Lower leg skin (tissue), 4 donors: Measurements from ENCODE around the gene ATP6AP1. TPM values are rescaled to one million over a fixed set of nuclear protein-coding genes. Genes with fewer than 3 reads are reported as not detected.

Experiments used
- DNase-seq, 2 donors: peaks; one replicate each; pipeline ENCODE4 v3.0.0-alpha.2; 2019; ENCODE audit warnings: low spot score in 2 of 2
- H3K4me3 ChIP-seq: fragments of 200-600 bp; sonication (generic); 2 replicates; pipeline ENCODE4 v1.5.1; 2017; ENCODE audit warnings: mild to moderate bottlenecking, low read depth; ENCODE audit not compliant: poor library complexity, severe bottlenecking
- POLR2A ChIP-seq, 2 donors: fragments of 450-650 bp; IDR thresholded peaks; one replicate each; pipeline ENCODE4 v1.6.1; 2016 to 2017; ENCODE audit warnings: antibody characterized with exemption in 2 of 2, mild to moderate bottlenecking in 1 of 2, moderate library complexity in 1 of 2
- WGBS, 2 donors: methylation state at CpG; one replicate each; pipeline ENCODE4 v1.1.5; 2018; 5-methylcytosine and 5-hydroxymethylcytosine counted together
- intact Hi-C: fragments of 100-400 bp; cut with DNase I; formaldehyde crosslinking; loops from one replicate; pipeline ENCODE4 v1.15.0; 2023; ENCODE audit warnings: low total_unique reads
- total RNA-seq, 4 donors: library from RNA; depleted of rRNA; stranded (reverse); fragments of >200 nt; gene quantifications; one replicate each; pipeline ENCODE4 v1.1.0, GENCODE V29; 2016
- TF ChIP-seq, protein P1 (sequence below), 3 donors: fragments of 450-650 bp; IDR thresholded peaks; one replicate each; pipeline ENCODE4 v1.5.1; 2016; ENCODE audit warnings: antibody characterized with exemption in 3 of 3, mild to moderate bottlenecking in 3 of 3, moderate library complexity in 2 of 3

Gene ATP6AP1
- total RNA-seq, 4 donors from 2014 or later = 71.0 to 93.5 (median 78.4) TPM

GRCh38 chrX:154467556-154467955, 39.1 kb downstream of the ATP6AP1 start:
- TF ChIP-seq POLR2A (IDR thresholded peaks at IDR 0.05) = no peak
- TF ChIP-seq, protein P1, sequence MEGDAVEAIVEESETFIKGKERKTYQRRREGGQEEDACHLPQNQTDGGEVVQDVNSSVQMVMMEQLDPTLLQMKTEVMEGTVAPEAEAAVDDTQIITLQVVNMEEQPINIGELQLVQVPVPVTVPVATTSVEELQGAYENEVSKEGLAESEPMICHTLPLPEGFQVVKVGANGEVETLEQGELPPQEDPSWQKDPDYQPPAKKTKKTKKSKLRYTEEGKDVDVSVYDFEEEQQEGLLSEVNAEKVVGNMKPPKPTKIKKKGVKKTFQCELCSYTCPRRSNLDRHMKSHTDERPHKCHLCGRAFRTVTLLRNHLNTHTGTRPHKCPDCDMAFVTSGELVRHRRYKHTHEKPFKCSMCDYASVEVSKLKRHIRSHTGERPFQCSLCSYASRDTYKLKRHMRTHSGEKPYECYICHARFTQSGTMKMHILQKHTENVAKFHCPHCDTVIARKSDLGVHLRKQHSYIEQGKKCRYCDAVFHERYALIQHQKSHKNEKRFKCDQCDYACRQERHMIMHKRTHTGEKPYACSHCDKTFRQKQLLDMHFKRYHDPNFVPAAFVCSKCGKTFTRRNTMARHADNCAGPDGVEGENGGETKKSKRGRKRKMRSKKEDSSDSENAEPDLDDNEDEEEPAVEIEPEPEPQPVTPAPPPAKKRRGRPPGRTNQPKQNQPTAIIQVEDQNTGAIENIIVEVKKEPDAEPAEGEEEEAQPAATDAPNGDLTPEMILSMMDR (IDR thresholded peaks at IDR 0.05) = no peak
- H3K4me3 ChIP-seq = no peak overlapping the region
- intact Hi-C loops = no loop called here
- DNase-seq = no peak
- WGBS, 2 donors = 93 to 95% methylated on average over 3 to 5 of the region's 21 CpGs

GRCh38 chrX:154468217-154468616, 39.7 kb downstream of the ATP6AP1 start:
- WGBS, 2 donors = 91 to 99% methylated on average over 13 to 23 of the region's 23 CpGs
- no peak overlapping the region for H3K4me3 ChIP-seq
- DNase-seq = no peak
- TF ChIP-seq POLR2A (IDR thresholded peaks at IDR 0.05) = no peak
- TF ChIP-seq, protein P1 (IDR thresholded peaks at IDR 0.05) = no peak
- intact Hi-C loops = no loop called here

DNA sequence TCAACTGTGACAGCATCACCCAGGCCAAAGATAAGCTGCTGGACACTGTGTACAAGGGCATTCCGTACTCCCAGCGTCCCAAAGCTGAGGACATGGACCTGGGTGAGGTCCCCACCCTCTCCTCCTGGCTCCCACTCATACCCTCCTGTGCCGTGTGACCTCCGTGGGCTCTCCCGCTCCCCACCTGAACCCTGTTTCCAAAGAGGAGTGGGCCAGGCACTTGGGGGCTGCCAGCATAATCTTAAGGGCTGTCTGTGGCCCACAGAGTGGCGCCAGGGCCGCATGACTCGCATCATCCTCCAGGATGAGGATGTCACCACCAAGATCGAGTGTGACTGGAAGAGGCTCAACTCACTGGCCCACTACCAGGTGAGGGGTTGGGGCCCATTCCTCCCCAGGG, 40.6 kb downstream of the ATP6AP1 start:
- intact Hi-C loops = no loop called here
- TF ChIP-seq, protein P1 (IDR thresholded peaks at IDR 0.05) = no peak
- no peak for TF ChIP-seq POLR2A (IDR thresholded peaks at IDR 0.05)
- no peak overlapping the region for H3K4me3 ChIP-seq
- 84 to 93% methylated on average over 5 to 9 of the region's 9 CpGs for WGBS, 2 donors
- no peak for DNase-seq

GRCh38 chrX:154469880-154470279, 41.4 kb downstream of the ATP6AP1 start:
- no peak for TF ChIP-seq POLR2A (IDR thresholded peaks at IDR 0.05)
- TF ChIP-seq, protein P1 (IDR thresholded peaks at IDR 0.05) = no peak
- H3K4me3 ChIP-seq = no peak overlapping the region
- WGBS, 2 donors = 90 to 92% methylated on average over 2 to 18 of the region's 18 CpGs
- no peak for DNase-seq
- intact Hi-C loops = no loop called here

DNA sequence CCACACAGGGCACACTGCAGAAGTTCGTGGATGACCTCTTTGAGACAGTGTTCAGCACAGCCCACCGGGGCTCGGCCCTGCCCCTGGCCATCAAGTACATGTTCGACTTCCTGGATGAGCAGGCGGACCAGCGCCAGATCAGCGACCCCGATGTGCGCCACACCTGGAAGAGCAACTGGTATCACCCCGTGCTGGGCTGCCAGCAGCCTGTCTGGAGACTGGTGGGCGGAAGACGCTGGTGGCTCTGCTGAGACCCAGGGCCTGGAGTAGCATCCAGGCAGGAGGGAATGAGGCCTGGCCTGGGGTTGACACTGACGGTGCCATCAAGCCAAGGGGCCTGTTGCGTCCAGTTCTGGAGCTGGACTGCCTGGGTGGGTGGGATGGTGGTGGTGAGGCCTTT, 42.0 kb downstream of the ATP6AP1 start:
- no peak for DNase-seq
- 92 to 100% methylated on average over 1 to 14 of the region's 14 CpGs for WGBS, 2 donors
- intact Hi-C loops = no loop called here
- TF ChIP-seq POLR2A (IDR thresholded peaks at IDR 0.05) = no peak
- TF ChIP-seq, protein P1 (IDR thresholded peaks at IDR 0.05) = no peak
- no peak overlapping the region for H3K4me3 ChIP-seq

DNA sequence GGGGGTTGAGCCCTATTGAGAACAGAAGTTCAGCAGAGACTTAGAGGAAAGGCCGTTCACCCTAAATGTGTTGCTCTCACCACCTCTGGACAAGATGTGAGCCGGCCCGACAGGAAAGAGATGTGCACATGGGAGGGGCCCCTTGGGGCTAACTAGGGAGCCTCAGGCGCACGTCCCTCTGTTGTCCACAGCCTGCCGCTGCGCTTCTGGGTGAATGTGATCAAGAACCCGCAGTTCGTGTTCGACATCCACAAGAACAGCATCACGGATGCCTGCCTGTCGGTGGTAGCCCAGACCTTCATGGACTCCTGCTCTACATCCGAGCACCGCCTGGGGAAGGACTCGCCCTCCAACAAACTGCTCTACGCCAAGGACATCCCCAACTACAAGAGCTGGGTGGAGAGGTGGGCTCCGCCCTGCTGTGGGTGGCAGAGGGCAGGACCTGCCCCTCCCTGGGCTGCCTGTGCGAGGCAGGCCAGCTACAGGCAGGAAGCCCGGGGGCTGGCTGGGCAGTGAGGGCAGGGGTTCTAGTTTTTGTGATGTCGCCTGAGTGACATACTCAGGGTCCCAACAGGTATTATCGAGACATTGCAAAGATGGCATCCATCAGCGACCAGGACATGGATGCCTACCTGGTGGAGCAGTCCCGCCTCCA, 42.6 kb downstream of the ATP6AP1 start:
- no peak for DNase-seq
- intact Hi-C loops = no loop called here
- no peak overlapping the region for H3K4me3 ChIP-seq
- 86 to 93% methylated on average over 8 to 23 of the region's 23 CpGs for WGBS, 2 donors
- TF ChIP-seq POLR2A (IDR thresholded peaks at IDR 0.05) = no peak
- TF ChIP-seq, protein P1 (IDR thresholded peaks at IDR 0.05) = no peak
